ENCODE data around the gene INPP5E.

DNA sequence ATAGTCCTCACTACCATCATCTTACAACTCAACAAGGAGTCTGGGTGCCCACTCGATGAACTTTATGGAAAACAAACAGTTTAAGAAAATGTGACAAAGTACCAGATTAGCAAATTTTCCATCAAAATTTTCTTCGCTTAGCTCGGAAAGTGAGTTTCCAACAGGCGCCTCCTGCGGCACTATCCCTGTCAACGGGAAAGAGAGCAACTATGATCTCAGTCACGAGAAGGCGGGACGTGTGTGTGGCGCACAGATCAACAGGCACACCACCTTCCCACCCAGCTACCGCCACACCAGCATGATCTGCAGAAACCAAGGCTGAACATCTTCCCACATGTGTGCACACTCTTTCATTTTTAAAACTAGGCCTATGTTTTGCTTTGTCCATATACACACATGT is 13.7 kb upstream of the INPP5E start:
- TF ChIP-seq ZNF76 (tag by site-specific recombination; IDR thresholded peaks at IDR 0.05; ENCODE audit: borderline replicate concordance, low read depth) (no peak), ZNF10 (tag by site-specific recombination; IDR thresholded peaks at IDR 0.05) (no peak), ZNF138 (tag by site-specific recombination; IDR thresholded peaks at IDR 0.05; ENCODE audit: borderline replicate concordance) (no peak), KLF16 (tag by site-specific recombination; IDR thresholded peaks at IDR 0.05) (no peak), ZNF146 (tag by site-specific recombination; IDR thresholded peaks at IDR 0.05) (no peak), KLF8 (tag by site-specific recombination; IDR thresholded peaks at IDR 0.05) (no peak), ZNF274 (IDR thresholded peaks at IDR 0.05; ENCODE audit: low read length) (no peak), ZNF274 (tag by site-specific recombination; IDR thresholded peaks at IDR 0.05; ENCODE audit: borderline replicate concordance) (no peak)
- TF ChIP-seq, protein P1, sequence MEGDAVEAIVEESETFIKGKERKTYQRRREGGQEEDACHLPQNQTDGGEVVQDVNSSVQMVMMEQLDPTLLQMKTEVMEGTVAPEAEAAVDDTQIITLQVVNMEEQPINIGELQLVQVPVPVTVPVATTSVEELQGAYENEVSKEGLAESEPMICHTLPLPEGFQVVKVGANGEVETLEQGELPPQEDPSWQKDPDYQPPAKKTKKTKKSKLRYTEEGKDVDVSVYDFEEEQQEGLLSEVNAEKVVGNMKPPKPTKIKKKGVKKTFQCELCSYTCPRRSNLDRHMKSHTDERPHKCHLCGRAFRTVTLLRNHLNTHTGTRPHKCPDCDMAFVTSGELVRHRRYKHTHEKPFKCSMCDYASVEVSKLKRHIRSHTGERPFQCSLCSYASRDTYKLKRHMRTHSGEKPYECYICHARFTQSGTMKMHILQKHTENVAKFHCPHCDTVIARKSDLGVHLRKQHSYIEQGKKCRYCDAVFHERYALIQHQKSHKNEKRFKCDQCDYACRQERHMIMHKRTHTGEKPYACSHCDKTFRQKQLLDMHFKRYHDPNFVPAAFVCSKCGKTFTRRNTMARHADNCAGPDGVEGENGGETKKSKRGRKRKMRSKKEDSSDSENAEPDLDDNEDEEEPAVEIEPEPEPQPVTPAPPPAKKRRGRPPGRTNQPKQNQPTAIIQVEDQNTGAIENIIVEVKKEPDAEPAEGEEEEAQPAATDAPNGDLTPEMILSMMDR (tag by site-specific recombination; IDR thresholded peaks at IDR 0.05) = no peak
- TF ChIP-seq, protein P2, sequence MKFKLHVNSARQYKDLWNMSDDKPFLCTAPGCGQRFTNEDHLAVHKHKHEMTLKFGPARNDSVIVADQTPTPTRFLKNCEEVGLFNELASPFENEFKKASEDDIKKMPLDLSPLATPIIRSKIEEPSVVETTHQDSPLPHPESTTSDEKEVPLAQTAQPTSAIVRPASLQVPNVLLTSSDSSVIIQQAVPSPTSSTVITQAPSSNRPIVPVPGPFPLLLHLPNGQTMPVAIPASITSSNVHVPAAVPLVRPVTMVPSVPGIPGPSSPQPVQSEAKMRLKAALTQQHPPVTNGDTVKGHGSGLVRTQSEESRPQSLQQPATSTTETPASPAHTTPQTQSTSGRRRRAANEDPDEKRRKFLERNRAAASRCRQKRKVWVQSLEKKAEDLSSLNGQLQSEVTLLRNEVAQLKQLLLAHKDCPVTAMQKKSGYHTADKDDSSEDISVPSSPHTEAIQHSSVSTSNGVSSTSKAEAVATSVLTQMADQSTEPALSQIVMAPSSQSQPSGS (tag by site-specific recombination; IDR thresholded peaks at IDR 0.05; ENCODE audit: low read depth) = no peak

Data from HEK293 (cell line).